ENCODE results near the gene CAVIN1. TPM values are rescaled to one million over a fixed set of nuclear protein-coding genes. Genes with fewer than 3 reads are reported as not detected.
"Not testable (repeated sequence)": the region's sequence is repeated elsewhere in the genome, so short reads cannot be mapped to it uniquely, and the experiment has no call there.

The CAVIN1 gene
- total and polyA plus RNA-seq, 2 experiments from 2014 or later, result 666 to 1,102 TPM

GRCh38 chr17:42399121-42399520 is 23.9 kb downstream of the CAVIN1 start:
- peak overlapping the region; percentile 77 for H3K27ac ChIP-seq
- WGBS, 2 experiments (ENCODE audit: low coverage in 1 of 2, low lambda C conversion rate in 2 of 2, missing lambda C conversion rate in 2 of 2), result 3 to 4% methylated on average over 2 of the region's 2 CpGs
- DNase-seq, result no peak
- H3K9me3 ChIP-seq (ENCODE audit: low read depth), result no peaks in the 10 kb centered on the region
- H3K79me2 ChIP-seq (ENCODE audit: insufficient read depth), result peaks cover 38% of the 10 kb centered on the region
- peaks cover 45% of the 10 kb centered on the region for H3K4me1 ChIP-seq (ENCODE audit: insufficient read depth)
- no peaks in the 10 kb centered on the region for H3K9me2 ChIP-seq (ENCODE audit: insufficient read depth)
- H3K9ac ChIP-seq, result peak overlapping the region; percentile 41; the same call in 1 of the 2 replicates
- no peak overlapping the region for H3K4me2 ChIP-seq (ENCODE audit: unreplicated experiment)
- no peaks in the 10 kb centered on the region for H3K27me3 ChIP-seq (replicated peaks; ENCODE audit: insufficient read depth)
- in situ Hi-C loops (cut with MboI), result no loop called here
- TF ChIP-seq EZH2phosphoT487 (IDR thresholded peaks at IDR 0.05; ENCODE audit: insufficient read depth, low read depth) (no peak), EZH2 (IDR thresholded peaks at IDR 0.05; ENCODE audit: insufficient read depth, poor library complexity, severe bottlenecking) (no peak)
- H4K20me1 ChIP-seq (ENCODE audit: insufficient read depth), result peaks cover 9% of the 10 kb centered on the region; the same call in 1 of the 2 replicates
- H3K4me3 ChIP-seq, result no peak overlapping the region
- H2AFZ ChIP-seq, result no peak overlapping the region
- H3K36me3 ChIP-seq (ENCODE audit: low read depth), result peaks cover 18% of the 10 kb centered on the region
- peaks cover 59% of the 10 kb centered on the region for H3F3A ChIP-seq (ENCODE audit: insufficient read depth)

GRCh38 chr17:42395601-42396000 is 27.5 kb downstream of the CAVIN1 start:
- H3K9me3 ChIP-seq (ENCODE audit: low read depth); H3K27me3 ChIP-seq (replicated peaks; ENCODE audit: insufficient read depth); DNase-seq; H3K9ac ChIP-seq; H3K9me2 ChIP-seq (ENCODE audit: insufficient read depth); H3K36me3 ChIP-seq (ENCODE audit: low read depth); H3K4me2 ChIP-seq (ENCODE audit: unreplicated experiment); H4K20me1 ChIP-seq (ENCODE audit: insufficient read depth); H3K27ac ChIP-seq; in situ Hi-C loops (cut with MboI); H3K79me2 ChIP-seq (ENCODE audit: insufficient read depth); H3K4me3 ChIP-seq; H2AFZ ChIP-seq: not testable (repeated sequence)
- H3F3A ChIP-seq (ENCODE audit: insufficient read depth), result peaks cover 28% of the 10 kb centered on the region
- 93 to 98% methylated on average over 8 of the region's 8 CpGs for WGBS, 2 experiments (ENCODE audit: low coverage in 1 of 2, low lambda C conversion rate in 2 of 2, missing lambda C conversion rate in 2 of 2)
- peaks cover 24% of the 10 kb centered on the region for H3K4me1 ChIP-seq (ENCODE audit: insufficient read depth)

GRCh38 chr17:42394838-42395237 is 28.2 kb downstream of the CAVIN1 start:
- Histone ChIP-seq H3K79me2 (ENCODE audit: insufficient read depth) (no peaks in the 10 kb centered on the region), H4K20me1 (ENCODE audit: insufficient read depth) (no peaks in the 10 kb centered on the region), H3K4me3 (no peak overlapping the region), H2AFZ (no peak overlapping the region), H3K9me3 (ENCODE audit: low read depth) (no peaks in the 10 kb centered on the region), H3K27ac (no peak overlapping the region), H3K4me2 (ENCODE audit: unreplicated experiment) (no peak overlapping the region), H3K9me2 (ENCODE audit: insufficient read depth) (no peaks in the 10 kb centered on the region), H3F3A (ENCODE audit: insufficient read depth) (peaks cover 20% of the 10 kb centered on the region), H3K27me3 (replicated peaks; ENCODE audit: insufficient read depth) (no peaks in the 10 kb centered on the region), H3K36me3 (ENCODE audit: low read depth) (no peaks in the 10 kb centered on the region), H3K4me1 (ENCODE audit: insufficient read depth) (peaks cover 17% of the 10 kb centered on the region), H3K9ac (no peak overlapping the region)
- 96 to 98% methylated on average over 4 of the region's 4 CpGs for WGBS, 2 experiments (ENCODE audit: low coverage in 1 of 2, low lambda C conversion rate in 2 of 2, missing lambda C conversion rate in 2 of 2)
- no peak for DNase-seq
- TF ChIP-seq EZH2 (IDR thresholded peaks at IDR 0.05; ENCODE audit: insufficient read depth, poor library complexity, severe bottlenecking), result no peak
- no peak for TF ChIP-seq EZH2phosphoT487 (IDR thresholded peaks at IDR 0.05; ENCODE audit: insufficient read depth, low read depth)
- in situ Hi-C loops (cut with MboI), result no loop called here

DNA sequence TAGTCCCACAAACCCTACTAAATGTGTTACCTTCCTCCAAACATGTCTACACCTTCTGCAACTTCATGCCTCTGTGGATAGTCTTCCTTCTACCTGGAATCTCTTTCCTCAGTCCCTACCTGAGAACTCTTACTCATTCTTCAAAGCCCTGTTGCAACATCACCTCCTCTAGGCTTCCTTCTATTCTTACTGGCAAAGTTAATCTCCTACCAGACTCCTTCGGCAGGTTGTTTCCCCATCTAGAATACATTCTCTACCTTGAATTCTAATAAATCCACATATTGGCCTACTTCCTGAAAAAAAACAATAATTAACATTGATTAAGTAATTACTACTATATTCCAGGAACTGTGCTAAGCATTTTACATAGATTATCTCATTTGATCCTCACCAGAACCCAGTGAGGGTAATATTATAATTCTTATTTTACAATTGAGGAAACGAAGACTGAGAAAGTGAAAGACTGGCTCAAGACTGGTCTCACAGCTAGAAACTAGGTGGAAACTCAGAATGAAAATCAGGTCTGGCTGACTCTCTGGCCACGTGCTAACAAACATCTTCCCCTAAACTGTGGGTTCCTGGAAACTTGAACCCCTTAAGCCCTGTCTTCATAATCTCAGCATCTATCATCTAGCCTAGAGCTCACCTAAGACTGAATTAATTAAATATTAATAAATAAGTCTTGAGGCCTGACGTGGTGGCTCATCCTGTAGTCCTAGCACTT is 30.2 kb downstream of the CAVIN1 start:
- in situ Hi-C loops (cut with MboI), result no loop called here
- Histone ChIP-seq H3K4me1 (ENCODE audit: insufficient read depth) (peaks cover 6% of the 10 kb centered on the region; the same call in 1 of the 2 replicates), H3K9ac (no peak overlapping the region), H2AFZ (no peak overlapping the region), H3K36me3 (ENCODE audit: low read depth) (no peaks in the 10 kb centered on the region), H3K4me2 (ENCODE audit: unreplicated experiment) (no peak overlapping the region), H3K27ac (no peak overlapping the region), H3K27me3 (replicated peaks; ENCODE audit: insufficient read depth) (no peaks in the 10 kb centered on the region), H3K9me3 (ENCODE audit: low read depth) (no peaks in the 10 kb centered on the region), H3K9me2 (ENCODE audit: insufficient read depth) (no peaks in the 10 kb centered on the region), H3F3A (ENCODE audit: insufficient read depth) (0 out of 2 replicates have a peak, but pooled peaks cover under 1% of the 10 kb centered on the region), H4K20me1 (ENCODE audit: insufficient read depth) (no peaks in the 10 kb centered on the region), H3K79me2 (ENCODE audit: insufficient read depth) (peaks cover 3% of the 10 kb centered on the region), H3K4me3 (no peak overlapping the region)
- no peak for DNase-seq
- WGBS, 2 experiments (ENCODE audit: low coverage in 1 of 2, low lambda C conversion rate in 2 of 2, missing lambda C conversion rate in 2 of 2), result 94% methylated on average over 4 of the region's 4 CpGs
- no peak for TF ChIP-seq EZH2phosphoT487 (IDR thresholded peaks at IDR 0.05; ENCODE audit: insufficient read depth, low read depth)

DNA sequence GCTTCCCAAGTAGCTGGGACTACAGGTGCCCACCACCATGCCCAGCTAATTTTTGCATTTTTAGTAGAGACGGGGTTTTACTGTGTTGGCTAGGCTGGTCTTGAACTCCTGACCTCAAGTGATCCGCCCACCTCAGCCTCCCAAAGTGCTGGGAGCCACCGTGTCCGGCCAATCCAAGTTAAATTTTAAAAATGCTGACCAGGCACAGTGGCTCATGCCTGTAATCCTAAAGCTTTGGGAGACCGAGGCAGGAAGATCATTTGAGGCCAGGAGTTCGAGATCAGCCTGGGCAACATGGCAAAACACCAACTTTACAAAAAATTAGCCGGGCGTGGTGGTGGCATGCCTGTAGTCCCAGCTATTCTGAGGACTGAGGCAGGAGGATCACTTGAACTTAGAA is 31.6 kb downstream of the CAVIN1 start:
- H2AFZ ChIP-seq; H3K4me3 ChIP-seq; in situ Hi-C loops (cut with MboI); H3K4me2 ChIP-seq (ENCODE audit: unreplicated experiment); H3K27me3 ChIP-seq (replicated peaks; ENCODE audit: insufficient read depth); DNase-seq; H3K9ac ChIP-seq; H3K27ac ChIP-seq; H3K9me2 ChIP-seq (ENCODE audit: insufficient read depth); H3K9me3 ChIP-seq (ENCODE audit: low read depth); H3K36me3 ChIP-seq (ENCODE audit: low read depth); H4K20me1 ChIP-seq (ENCODE audit: insufficient read depth); H3F3A ChIP-seq (ENCODE audit: insufficient read depth): not testable (repeated sequence)
- Histone ChIP-seq H3K4me1 (ENCODE audit: insufficient read depth) (peaks cover 14% of the 10 kb centered on the region; the same call in 1 of the 2 replicates), H3K79me2 (ENCODE audit: insufficient read depth) (peaks cover 17% of the 10 kb centered on the region)
- 92 to 94% methylated on average over 8 of the region's 8 CpGs for WGBS, 2 experiments (ENCODE audit: low coverage in 1 of 2, low lambda C conversion rate in 2 of 2, missing lambda C conversion rate in 2 of 2)
